Stimulated activated CD4-positive, alpha-beta T cell treated with anti-CD3 and anti-CD28 coated beads, Interleukin-2, amount 100 ng/mL, for 48 hours (primary cell): ENCODE measurements around the gene TFEC.
"Not testable (repeated sequence)": the region's sequence is repeated elsewhere in the genome, so short reads cannot be mapped to it uniquely, and the experiment has no call there.

Experiments used
- DNase-seq, 2 donors: peaks; one replicate each; pipeline ENCODE4 v3.0.0-alpha.2; 2020

The TFEC gene

DNA sequence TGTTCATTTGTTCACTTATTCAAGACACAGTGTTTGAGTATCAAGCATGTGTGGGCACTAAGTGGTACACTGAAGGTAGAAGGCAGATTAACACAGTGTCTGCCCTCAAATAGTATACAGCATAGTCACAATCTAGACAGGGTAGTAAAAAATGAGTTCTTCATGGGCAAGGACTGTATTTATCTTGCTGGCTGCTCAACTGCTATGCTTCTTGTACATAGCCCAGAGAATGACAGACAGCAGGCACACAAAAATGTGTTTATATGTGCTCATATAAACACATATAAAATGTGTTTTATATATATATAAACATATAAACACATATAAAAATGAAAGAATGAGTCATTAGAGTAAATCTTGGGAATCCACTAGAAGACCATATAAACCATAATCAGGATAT is 43.1 kb downstream of the TFEC start:
- no peak for DNase-seq

DNA sequence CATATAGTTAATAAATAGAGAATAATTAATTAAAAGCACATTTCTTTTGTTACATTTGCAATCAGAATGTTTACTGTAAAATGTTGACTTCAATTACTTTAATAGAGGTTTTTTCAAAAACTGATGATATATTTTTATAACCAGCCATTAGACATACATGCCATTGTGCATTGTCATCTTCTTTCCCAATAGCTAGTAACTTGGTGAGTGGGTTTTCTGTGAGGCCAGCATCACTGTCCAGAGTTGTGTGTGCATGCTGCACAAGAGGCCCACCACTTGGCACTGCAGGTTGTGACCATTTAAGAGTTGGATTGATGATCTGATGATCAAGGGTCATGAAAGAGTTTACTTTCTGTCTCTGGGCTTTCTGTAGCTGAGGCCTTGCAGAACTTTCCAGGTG is 46.5 kb downstream of the TFEC start:
- DNase-seq = no peak

DNA sequence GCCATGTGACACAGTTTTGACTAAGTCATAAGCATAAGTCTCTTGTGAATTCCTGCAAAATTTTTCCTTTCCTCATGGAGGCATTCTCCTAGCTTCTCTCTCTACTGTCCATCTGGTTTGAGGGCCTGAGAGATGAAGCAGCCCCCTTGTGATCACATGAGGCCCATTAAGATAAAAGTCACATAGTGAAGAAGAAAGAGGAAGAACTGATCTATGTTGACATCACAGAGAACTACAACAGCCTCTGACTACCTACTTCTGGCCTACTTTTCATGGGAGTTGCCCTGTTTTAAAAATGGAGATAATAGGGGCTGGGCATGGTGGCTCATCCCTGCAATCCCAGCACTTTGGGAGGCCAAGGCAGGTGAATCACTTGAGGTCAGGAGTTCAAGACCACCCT is 50.4 kb downstream of the TFEC start:
- DNase-seq = no peak

DNA sequence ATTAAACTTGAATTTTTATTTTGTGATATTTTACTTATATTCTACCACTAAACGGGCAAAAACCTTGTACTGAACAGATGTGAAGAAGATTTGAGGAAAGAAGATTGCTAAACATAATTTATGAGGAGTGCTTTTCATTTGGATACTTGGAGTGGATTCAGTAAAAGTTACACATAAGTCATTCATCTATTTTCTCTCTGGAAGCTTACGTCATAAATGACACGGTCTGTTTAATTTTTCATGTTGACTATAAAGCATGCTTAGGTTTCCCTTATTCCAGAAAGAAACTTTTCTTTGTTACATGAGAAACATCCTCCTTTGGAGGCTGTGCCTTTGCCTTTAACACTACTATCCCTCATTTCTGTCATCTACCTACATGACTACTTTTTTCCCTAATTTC is 53.9 kb downstream of the TFEC start:
- DNase-seq = no peak

DNA sequence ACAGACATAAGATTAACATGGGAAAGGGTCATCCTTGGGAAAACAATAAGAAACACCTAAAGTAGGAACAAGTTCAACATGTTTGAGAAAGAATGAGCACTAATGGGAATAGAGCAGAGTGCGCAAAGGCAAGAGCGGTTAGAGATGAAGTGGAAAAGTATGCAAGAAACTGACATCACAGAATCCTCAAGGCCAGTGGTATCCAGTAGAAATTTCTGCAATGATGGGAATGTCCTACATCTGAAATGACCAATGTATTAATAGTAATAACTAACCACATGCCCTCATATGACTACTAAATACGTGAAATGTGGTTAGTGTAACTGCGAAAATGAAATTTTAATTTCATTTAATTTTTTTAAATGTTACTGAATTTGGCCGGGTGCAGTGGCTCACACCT is 54.8 kb downstream of the TFEC start:
- DNase-seq = no peak

DNA sequence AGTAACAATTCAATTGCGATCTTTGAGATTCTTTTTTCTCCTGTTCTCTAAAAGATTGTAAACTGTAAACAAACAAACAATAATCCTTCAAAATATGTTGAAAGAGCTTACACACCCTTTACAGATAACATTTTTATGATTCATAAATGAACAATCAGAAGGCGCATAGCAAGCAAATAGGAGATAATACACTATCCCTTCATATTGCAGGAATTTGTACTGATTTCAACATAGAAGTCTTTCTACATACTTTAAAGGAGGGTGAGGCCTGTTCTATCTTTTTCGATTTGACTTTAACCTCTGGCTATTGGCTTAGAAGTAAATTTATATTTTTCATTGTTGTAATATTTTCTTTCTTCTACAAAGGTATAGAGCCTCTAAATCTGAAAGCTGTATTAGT is 57.2 kb downstream of the TFEC start:
- no peak for DNase-seq

DNA sequence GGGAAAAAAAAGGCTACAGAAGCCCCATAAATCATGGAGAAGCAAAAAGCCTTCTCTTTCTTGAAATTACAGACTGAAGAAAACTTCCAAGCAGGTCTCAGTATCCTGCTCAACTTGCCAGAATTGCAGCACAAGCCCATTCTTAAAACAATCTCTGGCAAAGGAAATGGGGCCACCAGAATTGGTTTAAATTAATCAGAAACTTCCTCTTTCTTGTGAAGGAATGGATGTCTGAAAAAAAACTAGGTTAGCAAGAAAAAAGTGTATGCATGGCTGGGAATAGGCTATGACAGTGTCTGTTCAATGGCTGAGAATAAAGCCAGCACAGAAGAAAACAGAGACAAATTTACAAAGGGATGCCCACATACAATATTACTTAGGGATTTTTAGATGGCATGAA is 59.1 kb downstream of the TFEC start:
- no peak for DNase-seq

DNA sequence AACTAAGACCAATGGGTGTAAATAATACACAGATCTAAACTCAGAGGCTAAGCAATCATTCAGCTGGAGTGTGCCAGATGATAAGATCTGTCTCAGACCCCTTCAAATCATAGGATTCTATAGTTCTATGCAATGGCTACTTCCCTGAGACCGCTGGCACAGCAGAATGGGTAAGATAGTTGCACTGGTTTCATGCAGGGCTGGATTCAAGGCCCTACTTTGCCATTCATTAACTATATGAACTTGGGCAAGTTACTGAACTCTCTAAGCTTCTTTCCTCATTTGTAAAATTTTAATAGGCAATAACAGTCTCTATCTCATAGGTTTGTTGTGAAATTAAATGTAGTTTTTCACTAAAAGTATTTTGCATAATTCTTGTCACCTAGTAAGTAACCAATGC is 62.0 kb downstream of the TFEC start:
- DNase-seq = no peak

DNA sequence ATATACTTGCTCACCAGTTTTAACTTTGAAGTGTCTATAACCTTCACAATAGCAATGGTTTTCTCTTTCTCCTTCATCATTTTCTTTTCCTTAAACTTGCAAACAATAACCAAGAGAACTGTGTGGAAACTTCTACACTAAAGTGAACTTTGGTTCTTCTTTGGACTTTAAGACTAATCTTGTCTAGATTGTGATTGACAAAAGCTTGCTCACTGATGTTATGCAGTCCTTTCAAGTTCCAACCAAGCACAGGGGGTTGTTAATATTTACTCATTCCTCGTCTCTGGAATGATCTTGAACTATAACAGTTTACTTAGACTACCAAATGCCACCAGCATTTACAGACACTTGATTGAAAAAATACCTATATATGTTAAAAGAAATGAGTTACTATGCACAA is 62.4 kb downstream of the TFEC start:
- no peak for DNase-seq

DNA sequence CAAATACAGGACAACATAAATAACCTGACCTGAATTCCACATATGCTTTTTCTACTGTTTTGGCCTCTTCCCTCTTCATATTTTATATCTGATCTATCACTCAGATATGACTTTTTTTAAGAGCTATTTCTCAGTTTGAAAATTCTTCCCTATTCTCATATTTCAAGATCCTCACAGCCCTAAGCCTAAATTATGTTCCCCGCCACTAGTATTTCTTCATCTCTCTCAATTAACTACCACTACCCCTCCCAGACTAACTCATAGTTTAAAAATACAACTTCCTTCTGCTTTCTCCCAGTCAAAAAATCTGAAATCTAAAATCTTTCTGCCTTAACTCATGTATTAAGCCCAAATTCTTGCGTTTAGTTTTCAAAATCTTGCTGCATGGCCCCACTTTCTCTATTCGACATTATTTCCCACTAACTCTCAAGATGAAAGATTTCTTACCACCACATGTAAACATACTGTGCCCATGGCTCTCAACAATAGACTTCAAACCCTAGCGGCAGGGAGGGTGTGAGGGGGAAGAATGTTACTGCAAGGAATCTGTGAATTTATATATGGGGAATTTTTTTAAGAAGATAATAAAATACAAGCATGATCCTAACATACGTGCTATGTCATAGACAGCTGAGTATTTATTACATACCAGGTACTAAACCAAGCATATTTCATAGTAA is 64.6 kb downstream of the TFEC start:
- DNase-seq = no peak

DNA sequence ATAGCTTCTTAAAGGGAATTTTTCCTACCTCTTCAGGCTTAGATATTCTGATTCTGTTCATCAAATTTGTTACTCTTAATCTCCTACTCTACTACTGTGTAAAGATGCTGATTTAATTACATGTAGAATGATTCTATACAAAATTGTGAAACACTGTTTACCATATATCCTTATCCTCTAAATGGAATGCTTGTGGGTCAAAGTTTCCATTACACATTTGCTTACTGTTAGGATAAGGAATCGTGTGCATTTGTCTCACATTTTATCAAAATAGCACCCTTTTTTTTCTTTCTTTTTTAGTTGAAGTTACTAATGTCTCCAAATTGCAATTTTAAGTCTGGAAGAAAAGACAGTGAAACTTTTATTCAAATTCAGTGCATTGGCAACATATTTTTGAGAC is 65.3 kb downstream of the TFEC start:
- DNase-seq = no peak

DNA sequence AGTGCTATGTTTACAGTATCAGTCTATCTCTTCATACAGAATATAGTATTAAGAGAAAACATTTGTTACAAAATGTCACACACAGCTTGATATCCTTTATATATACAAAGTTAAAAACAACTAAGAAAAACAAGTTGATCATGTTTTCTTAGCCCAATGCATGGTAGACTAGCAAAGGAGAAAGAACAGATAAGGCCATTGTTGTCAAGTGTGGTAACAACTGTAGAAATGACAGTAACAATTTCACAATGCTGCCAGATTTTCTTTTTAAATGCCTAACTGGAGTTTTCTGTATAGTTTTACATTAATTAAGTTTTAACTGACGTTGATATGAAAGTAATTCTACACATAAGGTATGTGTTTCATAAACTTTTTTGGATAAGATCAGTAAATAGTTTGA is 65.8 kb downstream of the TFEC start:
- DNase-seq = no peak

DNA sequence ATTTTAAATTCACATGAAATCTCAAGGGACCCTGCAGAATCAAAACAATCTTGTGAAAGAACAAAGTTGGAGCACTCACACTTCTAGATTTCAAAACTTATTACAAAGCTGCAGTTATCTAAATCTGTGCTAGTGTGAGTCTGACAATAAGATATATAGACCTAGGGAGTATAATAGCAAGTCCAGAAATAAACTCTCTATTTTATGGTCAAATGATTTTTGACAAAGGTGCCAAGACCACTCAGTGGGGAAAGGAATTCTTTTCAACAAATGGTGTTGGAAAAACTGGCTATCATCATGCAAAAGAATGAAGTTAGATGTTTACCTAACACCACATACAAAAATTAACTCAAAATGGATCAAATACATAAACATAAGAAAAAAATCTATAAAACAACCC is 68.2 kb downstream of the TFEC start:
- DNase-seq = no peak

DNA sequence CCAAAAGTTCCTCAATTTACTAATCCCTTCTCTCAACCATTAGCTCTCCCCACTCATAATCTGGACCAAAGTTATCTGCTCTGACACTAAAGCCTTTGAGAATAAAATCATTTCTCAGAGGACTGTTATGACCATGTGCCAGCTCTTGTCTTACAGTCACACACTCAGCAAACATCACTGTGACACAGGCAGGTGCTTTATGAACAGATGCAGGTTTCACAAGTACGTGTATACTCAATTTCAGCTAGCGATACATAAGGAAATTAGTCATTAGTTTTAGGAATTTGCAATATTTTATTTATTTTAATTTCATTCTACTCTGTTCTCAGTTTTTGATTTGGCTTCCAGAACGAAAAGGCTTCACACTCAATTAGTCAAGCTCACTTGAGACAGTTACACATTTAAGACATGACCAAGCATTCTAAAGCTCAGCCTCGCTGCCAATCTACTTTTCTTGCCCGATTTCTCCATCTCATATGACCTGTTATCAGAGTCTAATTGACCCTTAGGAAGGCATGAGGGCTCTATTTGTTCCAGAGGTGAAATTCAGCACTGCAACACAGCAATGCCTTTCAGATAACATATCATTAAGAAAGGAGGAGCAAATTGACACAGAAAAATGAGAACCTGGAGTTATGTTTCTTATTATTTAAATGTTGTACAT is 76.8 kb downstream of the TFEC start:
- no peak for DNase-seq

DNA sequence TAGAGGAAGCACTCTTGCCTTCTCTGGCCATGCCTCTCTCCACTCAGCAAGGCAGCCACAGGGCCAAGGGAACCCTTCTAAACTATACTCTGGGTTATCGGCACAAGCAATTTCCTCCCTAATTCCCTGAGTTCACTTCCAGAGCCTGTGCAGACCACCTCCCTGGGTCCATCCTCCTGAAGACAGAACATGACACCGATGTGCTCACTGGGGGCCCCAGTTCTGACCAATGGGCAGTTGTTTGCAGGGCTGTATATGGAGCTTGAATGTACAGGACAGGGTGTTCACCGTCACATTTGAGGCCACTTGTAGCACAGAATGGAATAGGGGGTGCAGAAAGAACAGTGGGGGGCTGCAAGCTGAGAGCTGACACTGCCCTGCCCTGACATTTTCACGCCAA is 77.7 kb downstream of the TFEC start:
- no peak for DNase-seq

DNA sequence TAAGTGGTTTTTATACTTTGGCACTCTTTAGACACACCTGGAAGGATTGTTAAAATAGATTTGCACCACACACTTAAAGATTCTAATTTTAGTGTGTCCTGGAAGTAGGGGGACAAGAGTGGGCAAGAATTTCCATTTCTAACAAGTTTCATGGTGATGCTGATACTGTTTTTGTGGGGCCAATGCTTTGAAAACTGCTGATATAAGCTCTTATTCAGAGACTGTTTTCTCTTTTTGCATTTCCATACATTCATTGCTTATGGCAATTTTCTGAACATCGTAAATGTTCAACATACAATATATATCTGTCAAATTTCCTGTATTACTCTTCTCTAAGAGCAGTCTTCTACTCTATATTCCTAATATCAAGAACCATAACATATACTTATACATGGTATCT is 79.0 kb downstream of the TFEC start:
- DNase-seq = no peak

DNA sequence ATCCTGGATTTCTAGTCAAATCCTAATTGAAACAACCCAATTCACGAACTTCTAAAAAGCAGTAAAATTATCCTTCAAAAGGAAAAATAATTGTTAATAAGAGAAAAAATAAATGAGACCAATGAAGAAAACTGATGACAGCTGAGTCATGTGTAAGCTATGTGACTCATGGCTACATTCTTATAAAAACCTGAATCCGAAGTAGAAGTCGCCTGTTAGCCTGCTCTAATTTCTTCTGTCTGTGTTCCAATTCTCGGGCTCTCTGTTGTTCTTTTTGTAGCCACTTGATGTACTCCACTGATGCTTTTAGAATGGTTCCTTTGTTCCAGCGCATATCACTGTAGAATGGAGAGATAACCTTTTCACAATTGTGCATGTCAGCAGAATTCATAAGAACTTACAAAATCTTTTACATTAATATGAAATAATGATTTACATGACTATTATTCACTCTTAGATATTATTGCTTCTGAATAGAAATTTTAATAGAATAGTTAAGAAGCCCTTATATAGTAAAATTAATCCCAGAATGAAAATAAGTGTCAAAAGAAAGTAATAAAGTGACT is 88.8 kb downstream of the TFEC start:
- DNase-seq = no peak

DNA sequence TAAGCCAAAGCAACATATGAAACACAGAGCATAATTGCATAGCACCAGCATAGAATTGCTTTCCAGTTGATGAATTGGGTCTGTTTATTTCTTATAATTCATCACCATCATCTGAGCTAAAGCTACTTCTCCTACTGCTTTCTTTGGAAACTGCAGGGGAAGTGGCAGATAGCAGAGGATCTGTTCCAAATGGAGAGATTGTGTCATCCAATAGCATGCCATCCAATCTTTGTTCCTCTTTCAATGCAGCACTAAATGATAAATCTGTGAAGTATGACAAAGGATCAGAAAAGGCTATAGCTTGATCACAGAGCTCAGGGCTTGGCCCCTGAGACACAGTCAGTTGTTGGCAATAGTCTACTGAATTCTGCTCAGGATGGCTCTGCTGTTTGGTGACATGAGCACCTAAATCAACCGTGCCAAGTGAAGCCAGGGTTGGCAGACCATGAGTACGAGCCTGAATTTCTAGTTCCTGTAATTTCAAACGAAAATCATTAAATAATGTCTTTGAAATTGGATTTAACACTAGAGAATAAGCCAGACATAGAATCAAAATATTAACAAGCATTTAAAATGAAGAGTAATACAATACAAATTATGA is 90.0 kb downstream of the TFEC start:
- DNase-seq = no peak

DNA sequence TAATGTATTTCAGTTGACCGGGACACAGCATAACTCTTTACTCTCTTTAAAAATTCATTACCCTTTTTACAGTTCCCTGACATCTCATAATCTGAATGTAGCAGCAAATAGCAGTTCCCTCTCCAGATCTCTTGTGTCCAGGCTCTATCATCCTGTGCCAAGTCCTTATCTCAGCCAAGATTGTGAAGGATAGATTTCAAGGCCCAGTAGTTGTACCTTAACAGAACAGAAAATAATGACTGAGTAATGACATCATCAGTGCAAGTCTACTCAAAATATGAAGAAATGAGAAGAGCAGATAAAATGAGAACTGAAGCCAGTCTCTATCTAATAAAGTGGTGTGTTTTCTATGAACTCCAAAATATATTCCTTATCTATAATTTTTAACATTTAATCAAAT is 92.6 kb downstream of the TFEC start:
- no peak for DNase-seq

DNA sequence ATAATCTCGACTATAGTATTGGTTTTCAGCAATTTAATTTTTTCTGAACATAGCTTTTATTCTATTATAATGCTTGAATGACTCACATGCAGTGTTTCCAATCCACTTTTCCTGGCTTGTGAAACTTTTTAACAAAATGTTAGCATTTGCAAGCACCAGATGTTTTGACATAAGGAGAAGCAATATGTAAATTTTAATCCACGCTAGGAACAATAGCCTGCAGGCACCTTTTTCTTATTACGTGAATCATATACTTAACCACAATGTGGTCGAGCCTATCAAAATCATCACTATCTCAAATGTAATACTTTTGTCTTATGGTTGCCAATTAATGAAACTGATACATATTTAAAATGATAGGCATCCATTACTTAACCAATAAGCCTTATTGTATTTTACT is 97.1 kb downstream of the TFEC start:
- no peak for DNase-seq

DNA sequence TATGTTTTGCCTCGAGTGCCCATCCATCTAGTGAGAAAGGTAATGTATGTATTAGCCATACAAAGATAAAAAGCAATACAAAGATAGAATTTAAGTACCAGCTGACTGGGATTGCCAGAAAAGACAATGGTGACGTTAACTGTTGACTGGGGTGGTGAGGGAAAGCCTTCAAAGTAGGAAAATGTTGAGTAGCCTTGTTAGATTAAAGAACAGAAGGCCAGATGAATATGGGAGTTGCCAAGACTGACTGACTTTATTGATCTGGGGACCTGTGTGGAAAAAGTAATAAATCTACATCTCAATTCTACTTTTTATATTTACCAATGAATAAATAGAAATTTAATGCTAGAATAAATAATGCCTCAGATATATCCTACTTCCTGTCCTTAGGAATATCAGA is 97.7 kb downstream of the TFEC start:
- DNase-seq = no peak

DNA sequence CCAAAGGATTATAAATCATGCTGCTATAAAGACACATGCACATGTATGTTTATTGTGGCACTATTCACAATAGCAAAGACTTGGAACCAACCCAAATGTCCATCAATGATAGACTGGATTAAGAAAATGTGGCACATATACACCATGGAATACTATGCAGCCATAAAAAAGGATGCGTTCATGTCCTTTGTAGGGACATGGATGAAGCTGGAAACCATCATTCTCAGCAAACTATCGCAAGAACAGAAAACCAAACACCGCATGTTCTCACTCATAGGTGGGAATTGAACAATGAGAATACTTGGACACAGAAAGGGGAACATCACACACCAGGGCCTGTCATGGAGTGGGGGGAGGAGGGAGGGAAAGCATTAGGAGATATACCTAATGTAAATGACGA is 100.4 kb downstream of the TFEC start:
- DNase-seq = not testable (repeated sequence)

DNA sequence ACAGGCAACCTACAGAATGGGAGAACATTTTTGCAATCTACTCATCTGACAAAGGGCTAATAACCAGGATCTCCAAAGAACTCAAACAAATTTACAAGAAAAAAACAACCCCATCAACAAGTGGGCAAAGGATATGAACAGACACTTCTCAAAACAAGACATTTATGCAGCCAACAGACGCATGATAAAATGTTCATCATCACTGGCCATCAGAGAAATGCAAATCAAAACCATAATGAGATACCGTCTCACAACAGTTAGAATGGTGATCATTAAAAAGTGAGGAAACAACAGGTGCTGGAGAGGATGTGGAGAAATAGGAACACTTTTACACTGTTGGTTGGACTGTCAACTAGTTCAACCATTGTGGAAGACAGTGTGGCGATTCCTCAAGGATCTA is 100.8 kb downstream of the TFEC start:
- DNase-seq = not testable (repeated sequence)

DNA sequence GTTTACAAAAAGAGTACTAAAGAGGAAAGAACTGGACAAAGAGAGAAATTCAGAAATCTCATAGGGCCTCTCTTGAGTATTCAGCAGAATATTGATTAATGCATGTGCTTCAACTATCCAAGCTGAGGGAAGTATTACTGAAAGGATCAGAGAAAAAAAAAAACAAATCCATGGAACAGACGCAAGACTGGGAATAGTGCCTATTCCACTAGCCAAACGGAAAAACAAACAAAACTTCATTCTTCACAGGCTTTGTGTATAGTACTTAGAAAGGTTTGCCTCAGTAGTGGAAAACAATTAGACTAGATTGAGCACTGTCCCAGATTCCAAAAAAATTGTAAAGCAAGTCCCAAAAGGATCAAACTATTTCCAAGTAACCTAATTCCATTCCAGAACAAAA is 106.2 kb downstream of the TFEC start:
- no peak for DNase-seq
